Trophoblast cell (in vitro differentiated cells and primary cell): Measurements from ENCODE around the gene FKBP3.

Experiments
- DNase-seq, 2 donors: peaks; one replicate each; pipeline ENCODE4 v3.0.0-alpha.2; 2016
- H2AFZ ChIP-seq: 2 replicates; pipeline ENCODE4 v1.6.1; 2013; ENCODE audit warnings: low read length, moderate library complexity, mild to moderate bottlenecking; ENCODE audit not compliant: insufficient read depth, poor library complexity
- H2AK5ac ChIP-seq: 2 replicates; pipeline ENCODE4 v1.6.1; 2013; ENCODE audit warnings: mild to moderate bottlenecking, low read length
- H2BK120ac ChIP-seq: 2 replicates; pipeline ENCODE4 v1.6.1; 2013; ENCODE audit warnings: low read length, mild to moderate bottlenecking, moderate library complexity; ENCODE audit not compliant: insufficient read depth, poor library complexity
- H2BK12ac ChIP-seq: 2 replicates; pipeline ENCODE4 v1.6.1; 2013; ENCODE audit warnings: mild to moderate bottlenecking, low read length, moderate library complexity
- H2BK5ac ChIP-seq: 2 replicates; pipeline ENCODE4 v1.6.1; 2013; ENCODE audit warnings: low read length, low read depth, moderate library complexity, mild to moderate bottlenecking; ENCODE audit not compliant: poor library complexity
- H3K14ac ChIP-seq: 2 replicates; pipeline ENCODE4 v1.6.1; 2013; ENCODE audit warnings: mild to moderate bottlenecking, low read length
- H3K18ac ChIP-seq: 2 replicates; pipeline ENCODE4 v1.6.1; 2013; ENCODE audit warnings: mild to moderate bottlenecking, low read length
- H3K23ac ChIP-seq: 2 replicates; pipeline ENCODE4 v1.6.1; 2013; ENCODE audit warnings: low read length
- H3K27ac ChIP-seq: 2 replicates; pipeline ENCODE4 v1.5.1; 2013; ENCODE audit warnings: low read depth, mild to moderate bottlenecking, inconsistent platforms, low read length, moderate library complexity
- H3K27me3 ChIP-seq: 2 replicates; pipeline ENCODE4 v1.6.1; 2013; ENCODE audit warnings: inconsistent platforms, mild to moderate bottlenecking, low read length, moderate library complexity; ENCODE audit not compliant: insufficient read depth
- H3K36me3 ChIP-seq, 2 experiments: 1 replicate in 1 of 2; 2 replicates in 1 of 2; pipeline ENCODE4 v1.6.1; 2013; ENCODE audit warnings: low read length in 2 of 2, mild to moderate bottlenecking in 2 of 2, moderate library complexity in 1 of 2; ENCODE audit not compliant: insufficient read depth in 2 of 2, control insufficient read depth in 1 of 2
- H3K4ac ChIP-seq: 2 replicates; pipeline ENCODE4 v1.6.1; 2013; ENCODE audit warnings: low read depth, mild to moderate bottlenecking, low read length, moderate library complexity
- H3K4me1 ChIP-seq, 2 experiments: 1 replicate in 1 of 2; 2 replicates in 1 of 2; pipeline ENCODE4 v1.6.1; 2013; ENCODE audit warnings: low read length in 2 of 2, mild to moderate bottlenecking in 2 of 2, moderate library complexity in 1 of 2; ENCODE audit not compliant: insufficient read depth in 2 of 2, control insufficient read depth in 1 of 2
- H3K4me2 ChIP-seq: 2 replicates; pipeline ENCODE4 v1.6.1; 2013; ENCODE audit warnings: inconsistent platforms, mild to moderate bottlenecking, low read length, moderate library complexity
- H3K4me3 ChIP-seq: 2 replicates; pipeline ENCODE4 v1.5.1; 2013; ENCODE audit warnings: mild to moderate bottlenecking, low read depth, low read length, inconsistent platforms
- H3K79me1 ChIP-seq: one replicate; pipeline ENCODE4 v1.6.1; 2013; ENCODE audit warnings: low read length
- H3K79me2 ChIP-seq: 2 replicates; pipeline ENCODE4 v1.6.1; 2013; ENCODE audit warnings: low read length, mild to moderate bottlenecking; ENCODE audit not compliant: control insufficient read depth, insufficient read depth, poor library complexity
- H3K9ac ChIP-seq: 2 replicates; pipeline ENCODE4 v1.6.1; 2013; ENCODE audit warnings: mild to moderate bottlenecking, low read length
- H3K9me3 ChIP-seq: 2 replicates; pipeline ENCODE4 v1.6.1; 2013; ENCODE audit warnings: low read depth, mild to moderate bottlenecking, control low read depth, inconsistent platforms, low read length; ENCODE audit not compliant: insufficient read depth
- H4K12ac ChIP-seq: 2 replicates; pipeline ENCODE4 v1.6.1; 2013; ENCODE audit warnings: low read depth, mild to moderate bottlenecking, low read length, moderate library complexity
- H4K8ac ChIP-seq: 2 replicates; pipeline ENCODE4 v1.6.1; 2013; ENCODE audit warnings: low read depth, mild to moderate bottlenecking, low read length, moderate library complexity
- H4K91ac ChIP-seq: one replicate; pipeline ENCODE4 v1.6.1; 2013; ENCODE audit warnings: low read depth, mild to moderate bottlenecking, low read length, moderate library complexity
- WGBS: extraction: QIAGEN DNeasy Blood & Tissue Kit; methylation state at CpG from one replicate; pipeline ENCODE4 v1.1.7; 2013; ENCODE audit warnings: missing lambda C conversion rate; ENCODE audit not compliant: insufficient read length, insufficient coverage; ENCODE audit errors: extremely low coverage; 5-methylcytosine and 5-hydroxymethylcytosine counted together

FKBP3 gene

GRCh38 chr14:45103806-45104205 lies 30.5 kb downstream of the FKBP3 start:
- Histone ChIP-seq H3K14ac (no peak overlapping the region), H3K4me2 (no peak overlapping the region), H3K9me3 (no peaks in the 10 kb centered on the region), H2BK120ac (no peak overlapping the region), H4K8ac (no peak overlapping the region), H4K91ac (no peak overlapping the region), H3K27me3 (no peaks in the 10 kb centered on the region), H3K23ac (no peak overlapping the region), H4K12ac (no peak overlapping the region), H3K36me3 (peaks cover 18% of the 10 kb centered on the region in 2 experiments), H3K79me1 (no peaks in the 10 kb centered on the region), H3K18ac (no peak overlapping the region), H3K27ac (no peak overlapping the region), H3K79me2 (no peaks in the 10 kb centered on the region), H2AFZ (no peak overlapping the region), H2BK5ac (no peak overlapping the region), H2BK12ac (no peak overlapping the region), H3K4ac (no peak overlapping the region), H2AK5ac (no peak overlapping the region), H3K9ac (no peak overlapping the region), H3K4me3 (no peak overlapping the region), H3K4me1 (no peaks in the 10 kb centered on the region)
- no peak for DNase-seq

GRCh38 chr14:45096218-45096617 lies 38.1 kb downstream of the FKBP3 start:
- no peak overlapping the region for H2BK5ac ChIP-seq
- no peak overlapping the region for H4K91ac ChIP-seq
- H3K9me3 ChIP-seq: no peaks in the 10 kb centered on the region
- H2BK12ac ChIP-seq: no peak overlapping the region
- no peaks in the 10 kb centered on the region for H3K4me1 ChIP-seq
- H2BK120ac ChIP-seq: no peak overlapping the region
- H4K12ac ChIP-seq: no peak overlapping the region
- H3K9ac ChIP-seq: no peak overlapping the region
- WGBS: no CpG with 5 or more reads among the region's 4 CpGs
- H3K36me3 ChIP-seq: peaks cover 8 to 12% of the 10 kb centered on the region in 2 experiments
- no peak overlapping the region for H2AFZ ChIP-seq
- H3K27me3 ChIP-seq: no peaks in the 10 kb centered on the region
- H3K4me2 ChIP-seq: no peak overlapping the region
- H3K23ac ChIP-seq: peak overlapping the region; percentile 12
- H4K8ac ChIP-seq: no peak overlapping the region
- no peaks in the 10 kb centered on the region for H3K79me1 ChIP-seq
- H3K79me2 ChIP-seq: no peaks in the 10 kb centered on the region
- DNase-seq: no peak
- no peak overlapping the region for H3K14ac ChIP-seq
- no peak overlapping the region for H3K4ac ChIP-seq
- H3K27ac ChIP-seq: no peak overlapping the region
- H3K18ac ChIP-seq: no peak overlapping the region
- H2AK5ac ChIP-seq: no peak overlapping the region
- H3K4me3 ChIP-seq: no peak overlapping the region

- Histone ChIP-seq H4K8ac (no peak overlapping the region), H2BK120ac (no peak overlapping the region), H3K23ac (no peak overlapping the region), H3K18ac (no peak overlapping the region), H3K9me3 (no peaks in the 10 kb centered on the region), H3K79me2 (no peaks in the 10 kb centered on the region), H2AK5ac (no peak overlapping the region), H3K36me3 (peaks cover 8 to 12% of the 10 kb centered on the region in 2 experiments), H3K4me1 (no peaks in the 10 kb centered on the region), H2AFZ (no peak overlapping the region), H3K9ac (no peak overlapping the region), H3K4me3 (no peak overlapping the region), H4K12ac (no peak overlapping the region), H3K14ac (no peak overlapping the region), H3K27ac (no peak overlapping the region), H3K4ac (no peak overlapping the region), H3K4me2 (no peak overlapping the region), H3K79me1 (no peaks in the 10 kb centered on the region), H4K91ac (no peak overlapping the region), H3K27me3 (no peaks in the 10 kb centered on the region), H2BK12ac (no peak overlapping the region), H2BK5ac (no peak overlapping the region)
- no CpG with 5 or more reads among the region's 4 CpGs for WGBS
- DNase-seq: no peak
Measured at GRCh38 chr14:45095143-45095542, 39.1 kb downstream of the FKBP3 start.

- H2BK120ac ChIP-seq: no peak overlapping the region
- no CpG with 5 or more reads among the region's 2 CpGs for WGBS
- H3K4me3 ChIP-seq: no peak overlapping the region
- no peak overlapping the region for H2BK5ac ChIP-seq
- no peaks in the 10 kb centered on the region for H3K79me1 ChIP-seq
- H3K4me2 ChIP-seq: no peak overlapping the region
- no peak overlapping the region for H3K9ac ChIP-seq
- H3K36me3 ChIP-seq: peaks cover 8 to 9% of the 10 kb centered on the region in 2 experiments
- H2AK5ac ChIP-seq: no peak overlapping the region
- H3K4me1 ChIP-seq: no peaks in the 10 kb centered on the region
- H3K14ac ChIP-seq: no peak overlapping the region
- no peak overlapping the region for H3K23ac ChIP-seq
- H2BK12ac ChIP-seq: no peak overlapping the region
- no peak overlapping the region for H3K18ac ChIP-seq
- H3K27me3 ChIP-seq: no peaks in the 10 kb centered on the region
- no peak for DNase-seq
- H4K91ac ChIP-seq: no peak overlapping the region
- H3K27ac ChIP-seq: no peak overlapping the region
- H3K79me2 ChIP-seq: peaks cover 2% of the 10 kb centered on the region
- H3K9me3 ChIP-seq: no peaks in the 10 kb centered on the region
- no peak overlapping the region for H3K4ac ChIP-seq
- H4K8ac ChIP-seq: no peak overlapping the region
- H4K12ac ChIP-seq: no peak overlapping the region
- no peak overlapping the region for H2AFZ ChIP-seq
Measured at GRCh38 chr14:45094275-45094674, 40.0 kb downstream of the FKBP3 start.
